Measurements from ENCODE around the gene RASL10B. TPM values are rescaled to one million over a fixed set of nuclear protein-coding genes. Genes with fewer than 3 reads are reported as not detected.

The RASL10B gene
- total and polyA plus RNA-seq, 9 donors, result 1.9 to 5.1 (median 4.2) TPM

DNA sequence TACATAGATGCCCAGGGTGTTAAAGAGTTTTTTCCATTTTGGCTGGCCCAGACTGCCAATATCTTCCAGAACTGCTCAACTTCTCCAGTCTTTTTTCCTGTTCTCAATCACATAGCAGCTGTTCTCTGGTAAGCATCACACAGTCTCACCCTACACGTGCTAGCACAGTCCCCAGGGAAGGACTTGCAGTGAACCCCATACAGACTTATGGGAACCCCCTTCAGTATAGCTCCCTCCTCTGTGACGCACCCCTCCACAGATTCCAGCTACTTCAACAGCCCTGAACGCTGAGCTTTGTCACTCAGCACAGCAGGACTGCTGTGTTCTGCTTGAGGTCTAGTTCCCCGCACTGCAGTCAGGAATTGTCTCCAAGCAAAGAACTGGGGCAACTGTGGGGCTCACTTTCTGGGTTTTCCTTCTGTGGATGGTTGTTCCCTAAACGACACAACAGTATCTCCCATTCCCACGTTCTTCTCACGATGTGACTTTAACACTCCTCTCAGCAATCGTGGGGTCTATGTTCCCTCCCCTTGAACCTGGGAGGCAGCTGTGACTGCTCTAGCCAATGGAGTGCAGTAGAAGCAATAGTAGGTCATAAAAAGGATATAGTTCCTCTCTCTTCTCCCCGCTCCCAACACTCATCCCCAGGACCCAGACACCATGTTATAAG, 60.4 kb downstream of the RASL10B start:
- no peak for DNase-seq
- WGBS (ENCODE audit: insufficient coverage), result 45% methylated on average over 3 of the region's 9 CpGs

More for the DNA sequence above, 60.4 kb downstream of the RASL10B start:
- H3K27me3 ChIP-seq (ENCODE audit: control insufficient read depth, insufficient read depth, low read length), result peaks cover 42% of the 10 kb centered on the region
- no peaks in the 10 kb centered on the region for H3K36me3 ChIP-seq (ENCODE audit: control insufficient read depth, insufficient read depth, low read length)
- peaks cover 11% of the 10 kb centered on the region for H3K4me1 ChIP-seq (ENCODE audit: control insufficient read depth, insufficient read depth, low read length)
- no peak overlapping the region for H3K27ac ChIP-seq (ENCODE audit: low read length)
- H3K4me3 ChIP-seq (ENCODE audit: low read length), result no peak overlapping the region
- no peaks in the 10 kb centered on the region for H3K9me3 ChIP-seq (replicated peaks; ENCODE audit: control insufficient read depth, low read depth, low read length)

Other genes with a start within 250 kb of the RASL10B start
- gene SLFN12L, start 194.0 kb upstream of the RASL10B start, total RNA-seq, result 0.13 TPM
- gene SLFN12L, start 194.0 kb upstream of the RASL10B start, polyA plus RNA-seq (ENCODE audit: insufficient read depth in 1 of 8, insufficient read length in 8 of 8, low replicate concordance in 1 of 8), result under 1 TPM; 0.06 to 0.57 (median 0.11) TPM
- 0.22 TPM for gene SLFN14, start 170.8 kb upstream of the RASL10B start, total RNA-seq
- gene SLFN14, start 170.8 kb upstream of the RASL10B start, polyA plus RNA-seq (ENCODE audit: insufficient read depth in 1 of 8, insufficient read length in 8 of 8, low replicate concordance in 1 of 8), result under 1 TPM; 0.07 to 0.32 (median 0.18) TPM
- 8.2 TPM for gene PEX12, start 153.1 kb upstream of the RASL10B start, total RNA-seq
- gene PEX12, start 153.1 kb upstream of the RASL10B start, polyA plus RNA-seq (ENCODE audit: insufficient read depth in 1 of 8, insufficient read length in 8 of 8, low replicate concordance in 1 of 8), result 1 to 10 TPM; 6.1 to 9.1 (median 7.3) TPM
- 45.4 TPM for gene AP2B1, start 144.3 kb upstream of the RASL10B start, total RNA-seq
- gene AP2B1, start 144.3 kb upstream of the RASL10B start, polyA plus RNA-seq (ENCODE audit: insufficient read depth in 1 of 8, insufficient read length in 8 of 8, low replicate concordance in 1 of 8), result 10 to 100 TPM; 65.0 to 92.9 (median 75.9) TPM
- 0.04 TPM for gene GAS2L2, start 21.6 kb downstream of the RASL10B start, total RNA-seq
- not detected for gene GAS2L2, start 21.6 kb downstream of the RASL10B start, polyA plus RNA-seq (ENCODE audit: insufficient read depth in 1 of 8, insufficient read length in 8 of 8, low replicate concordance in 1 of 8)
- gene C17orf50, start 29.2 kb downstream of the RASL10B start, total RNA-seq, result not detected
- not detected for gene C17orf50, start 29.2 kb downstream of the RASL10B start, polyA plus RNA-seq (ENCODE audit: insufficient read depth in 1 of 8, insufficient read length in 8 of 8, low replicate concordance in 1 of 8)
- gene MMP28, start 64.0 kb downstream of the RASL10B start, total RNA-seq, result 3.5 TPM
- 1 to 10 TPM; 1.9 to 4.3 (median 3.5) TPM for gene MMP28, start 64.0 kb downstream of the RASL10B start, polyA plus RNA-seq (ENCODE audit: insufficient read depth in 1 of 8, insufficient read length in 8 of 8, low replicate concordance in 1 of 8)
- 26.9 TPM for gene TAF15, start 77.8 kb downstream of the RASL10B start, total RNA-seq
- 100 to 1,000 TPM; 118 to 162 (median 142) TPM for gene TAF15, start 77.8 kb downstream of the RASL10B start, polyA plus RNA-seq (ENCODE audit: insufficient read depth in 1 of 8, insufficient read length in 8 of 8, low replicate concordance in 1 of 8)
- not detected for gene HEATR9, start 137.3 kb downstream of the RASL10B start, total RNA-seq
- gene HEATR9, start 137.3 kb downstream of the RASL10B start, polyA plus RNA-seq (ENCODE audit: insufficient read depth in 1 of 8, insufficient read length in 8 of 8, low replicate concordance in 1 of 8), result under 1 TPM in 3 of 8 donors, not detected in 5; 0.09 to 0.17 (median 0.10) TPM
- 0.75 TPM for gene CCL5, start 148.7 kb downstream of the RASL10B start, total RNA-seq
- gene CCL5, start 148.7 kb downstream of the RASL10B start, polyA plus RNA-seq (ENCODE audit: insufficient read depth in 1 of 8, insufficient read length in 8 of 8, low replicate concordance in 1 of 8), result 1 to 10 TPM in 3 of 8 donors, under 1 TPM in 5; 0.60 to 1.7 (median 0.87) TPM
- 0.58 TPM for gene RDM1, start 199.1 kb downstream of the RASL10B start, total RNA-seq
- gene RDM1, start 199.1 kb downstream of the RASL10B start, polyA plus RNA-seq (ENCODE audit: insufficient read depth in 1 of 8, insufficient read length in 8 of 8, low replicate concordance in 1 of 8), result 1 to 10 TPM in 2 of 8 donors, under 1 TPM in 6; 0.39 to 1.4 (median 0.78) TPM
- not detected for gene LYZL6, start 212.1 kb downstream of the RASL10B start, total RNA-seq
- not detected for gene LYZL6, start 212.1 kb downstream of the RASL10B start, polyA plus RNA-seq (ENCODE audit: insufficient read depth in 1 of 8, insufficient read length in 8 of 8, low replicate concordance in 1 of 8)
- gene CCL16, start 249.9 kb downstream of the RASL10B start, total RNA-seq, result 0.22 TPM
- gene CCL16, start 249.9 kb downstream of the RASL10B start, polyA plus RNA-seq (ENCODE audit: insufficient read depth in 1 of 8, insufficient read length in 8 of 8, low replicate concordance in 1 of 8), result under 1 TPM; 0.11 to 0.53 (median 0.18) TPM

Measured in muscle of leg (tissue), 11 donors.